Uterus (tissue), 2 donors: Measurements from ENCODE around the gene DUSP7.

Experiments
- POLR2A ChIP-seq, 2 donors: fragments of 450-650 bp; IDR thresholded peaks; one replicate each; pipeline ENCODE4 v1.6.1; 2016; ENCODE audit warnings: antibody characterized with exemption in 2 of 2, mild to moderate bottlenecking in 1 of 2, moderate library complexity in 1 of 2
- TF ChIP-seq, protein P1 (sequence below), 4 experiments: fragments of 200-600 bp in 2 of 4; fragments of 450-650 bp in 2 of 4; sonication (generic) in 2 of 4; IDR thresholded peaks; one replicate each; pipeline ENCODE4 v1.5.1; 2016 to 2019; ENCODE audit warnings: antibody characterized with exemption in 4 of 4, mild to moderate bottlenecking in 2 of 4, moderate library complexity in 1 of 4

DNA sequence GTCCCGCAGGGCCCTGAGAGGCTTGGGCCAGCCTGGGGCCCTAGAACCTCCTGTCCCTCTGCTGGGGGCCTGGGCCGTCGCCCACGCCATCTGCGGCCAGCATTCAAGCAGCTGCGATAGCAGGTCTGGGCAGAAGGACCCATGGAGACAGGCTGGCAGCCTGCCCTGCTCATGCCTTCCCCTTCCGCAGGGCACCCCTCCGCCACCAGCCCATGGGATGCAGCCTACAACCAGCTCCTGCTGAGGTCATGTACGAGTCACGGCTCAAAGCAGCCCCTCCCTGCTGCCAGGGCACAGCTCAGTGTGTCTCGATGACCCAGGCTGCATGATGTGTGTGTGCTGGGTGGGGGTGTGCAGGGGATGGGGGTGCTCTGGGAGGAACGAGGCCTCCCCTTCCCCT lies 27.8 kb downstream of the DUSP7 start:
- TF ChIP-seq, protein P1, sequence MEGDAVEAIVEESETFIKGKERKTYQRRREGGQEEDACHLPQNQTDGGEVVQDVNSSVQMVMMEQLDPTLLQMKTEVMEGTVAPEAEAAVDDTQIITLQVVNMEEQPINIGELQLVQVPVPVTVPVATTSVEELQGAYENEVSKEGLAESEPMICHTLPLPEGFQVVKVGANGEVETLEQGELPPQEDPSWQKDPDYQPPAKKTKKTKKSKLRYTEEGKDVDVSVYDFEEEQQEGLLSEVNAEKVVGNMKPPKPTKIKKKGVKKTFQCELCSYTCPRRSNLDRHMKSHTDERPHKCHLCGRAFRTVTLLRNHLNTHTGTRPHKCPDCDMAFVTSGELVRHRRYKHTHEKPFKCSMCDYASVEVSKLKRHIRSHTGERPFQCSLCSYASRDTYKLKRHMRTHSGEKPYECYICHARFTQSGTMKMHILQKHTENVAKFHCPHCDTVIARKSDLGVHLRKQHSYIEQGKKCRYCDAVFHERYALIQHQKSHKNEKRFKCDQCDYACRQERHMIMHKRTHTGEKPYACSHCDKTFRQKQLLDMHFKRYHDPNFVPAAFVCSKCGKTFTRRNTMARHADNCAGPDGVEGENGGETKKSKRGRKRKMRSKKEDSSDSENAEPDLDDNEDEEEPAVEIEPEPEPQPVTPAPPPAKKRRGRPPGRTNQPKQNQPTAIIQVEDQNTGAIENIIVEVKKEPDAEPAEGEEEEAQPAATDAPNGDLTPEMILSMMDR (IDR thresholded peaks at IDR 0.05): no peak
- TF ChIP-seq POLR2A (IDR thresholded peaks at IDR 0.05): no peak
